Prostate gland (tissue), 2 donors: ENCODE measurements around the gene TLX2. TPM values are rescaled to one million over a fixed set of nuclear protein-coding genes. Genes with fewer than 3 reads are reported as not detected.

Experiments used
- DNase-seq: peaks from one replicate; pipeline ENCODE4 v3.0.0-alpha.2; 2019; ENCODE audit warnings: low spot score
- H3K27ac ChIP-seq, 2 donors: fragments of 200-600 bp; sonication (generic); 2 replicates each; pipeline ENCODE4 v1.5.1; 2017 to 2019
- H3K27me3 ChIP-seq: fragments of 200-600 bp; sonication (generic); replicated peaks from 2 replicates; pipeline ENCODE4 v1.5.1; 2019; ENCODE audit not compliant: insufficient read depth
- H3K36me3 ChIP-seq, 2 donors: fragments of 200-600 bp; sonication (generic); 1 replicate in 1 of 2; 2 replicates in 1 of 2; pipeline versions ENCODE4 v1.5.1 to v1.8.1; 2017 to 2019
- H3K4me1 ChIP-seq: fragments of 200-600 bp; sonication (generic); replicated peaks from 2 replicates; pipeline ENCODE4 v1.5.1; 2019
- H3K4me3 ChIP-seq, 2 donors: fragments of 200-600 bp; sonication (generic); 2 replicates each; pipeline ENCODE4 v1.5.1; 2017 to 2019
- H3K9me3 ChIP-seq: fragments of 200-600 bp; sonication (generic); 2 replicates; pipeline ENCODE4 v1.5.1; 2017
- POLR2A ChIP-seq: fragments of 450-650 bp; IDR thresholded peaks from one replicate; pipeline ENCODE4 v1.6.1; 2016; ENCODE audit warnings: antibody characterized with exemption, mild to moderate bottlenecking
- POLR2AphosphoS5 ChIP-seq: sonication (generic); formaldehyde crosslinking; IDR thresholded peaks from one replicate; pipeline ENCODE4 v1.6.1; 2017; ENCODE audit warnings: antibody characterized with exemption
- WGBS: methylation state at CpG from one replicate; pipeline ENCODE4 v1.1.5; 2018; 5-methylcytosine and 5-hydroxymethylcytosine counted together
- intact Hi-C: fragments of 100-400 bp; cut with DNase I; formaldehyde crosslinking; loops from one replicate; pipeline ENCODE4 v1.14.2; 2022
- total RNA-seq, 2 donors: library from RNA; depleted of rRNA; stranded (reverse); fragments of >200 nt; gene quantifications; one replicate each; pipeline ENCODE4 v1.1.0, GENCODE V29; 2016
- TF ChIP-seq, protein P1 (sequence below), 4 experiments: fragments of 200-600 bp in 2 of 4; fragments of 450-650 bp in 2 of 4; sonication (generic) in 2 of 4; IDR thresholded peaks; 1 replicate in 3 of 4; 2 replicates in 1 of 4; pipeline ENCODE4 v1.5.1; 2016 to 2019; ENCODE audit warnings: antibody characterized with exemption in 4 of 4, mild to moderate bottlenecking in 2 of 4, moderate library complexity in 2 of 4

TLX2 gene
- total RNA-seq, 2 donors from 2014 or later = 0.97 TPM; not detected in 1

DNA sequence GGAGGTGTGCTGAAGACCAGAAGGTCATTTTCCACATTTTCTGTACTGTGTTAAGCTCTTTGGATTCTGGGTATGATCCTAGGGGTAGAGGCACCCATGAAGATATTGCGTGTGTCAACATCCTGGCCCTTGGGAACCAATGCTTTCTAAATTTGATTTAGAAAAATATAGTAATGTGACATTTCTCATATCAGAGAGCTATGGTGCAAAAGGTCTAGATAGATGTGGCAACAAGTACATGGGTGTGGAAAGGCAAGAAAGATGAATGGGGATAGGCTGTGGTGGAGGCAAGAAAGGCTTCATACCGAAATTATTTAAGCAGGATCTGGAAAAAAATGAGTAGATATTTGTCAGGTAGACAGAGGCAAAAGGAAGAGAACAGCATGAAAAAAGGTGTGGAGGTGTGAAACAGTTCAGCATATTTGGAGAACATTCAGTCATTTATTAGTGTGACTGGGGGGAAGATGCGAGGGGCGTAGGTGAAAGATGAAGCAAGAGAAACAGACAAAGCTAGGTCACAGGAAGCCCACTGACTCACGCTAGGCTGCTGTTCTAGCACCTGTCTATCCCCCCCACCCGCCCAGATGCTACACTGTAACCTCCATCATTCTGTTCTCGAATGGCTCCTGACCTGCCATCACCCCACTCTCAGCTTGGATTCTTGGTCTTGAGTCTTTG is 52.0 kb downstream of the TLX2 start:
- Histone ChIP-seq H3K27ac (no peak overlapping the region), H3K9me3 (no peaks in the 10 kb centered on the region), H3K27me3 (no peaks in the 10 kb centered on the region), H3K4me3 (no peak overlapping the region), H3K36me3 (no peaks in the 10 kb centered on the region), H3K4me1 (no peaks in the 10 kb centered on the region)
- no peak for DNase-seq
- WGBS = 73% methylated on average over 7 of the region's 7 CpGs
- no peak for TF ChIP-seq POLR2AphosphoS5
- TF ChIP-seq, protein P1, sequence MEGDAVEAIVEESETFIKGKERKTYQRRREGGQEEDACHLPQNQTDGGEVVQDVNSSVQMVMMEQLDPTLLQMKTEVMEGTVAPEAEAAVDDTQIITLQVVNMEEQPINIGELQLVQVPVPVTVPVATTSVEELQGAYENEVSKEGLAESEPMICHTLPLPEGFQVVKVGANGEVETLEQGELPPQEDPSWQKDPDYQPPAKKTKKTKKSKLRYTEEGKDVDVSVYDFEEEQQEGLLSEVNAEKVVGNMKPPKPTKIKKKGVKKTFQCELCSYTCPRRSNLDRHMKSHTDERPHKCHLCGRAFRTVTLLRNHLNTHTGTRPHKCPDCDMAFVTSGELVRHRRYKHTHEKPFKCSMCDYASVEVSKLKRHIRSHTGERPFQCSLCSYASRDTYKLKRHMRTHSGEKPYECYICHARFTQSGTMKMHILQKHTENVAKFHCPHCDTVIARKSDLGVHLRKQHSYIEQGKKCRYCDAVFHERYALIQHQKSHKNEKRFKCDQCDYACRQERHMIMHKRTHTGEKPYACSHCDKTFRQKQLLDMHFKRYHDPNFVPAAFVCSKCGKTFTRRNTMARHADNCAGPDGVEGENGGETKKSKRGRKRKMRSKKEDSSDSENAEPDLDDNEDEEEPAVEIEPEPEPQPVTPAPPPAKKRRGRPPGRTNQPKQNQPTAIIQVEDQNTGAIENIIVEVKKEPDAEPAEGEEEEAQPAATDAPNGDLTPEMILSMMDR (IDR thresholded peaks at IDR 0.05) = no peak
- no peak for TF ChIP-seq POLR2A
- intact Hi-C loops = no loop called here

GRCh38 chr2:74566754-74567085 is 52.5 kb downstream of the TLX2 start:
- H3K4me1 ChIP-seq = no peaks in the 10 kb centered on the region
- H3K4me3 ChIP-seq = no peak overlapping the region
- no peaks in the 10 kb centered on the region for H3K36me3 ChIP-seq
- no peaks in the 10 kb centered on the region for H3K9me3 ChIP-seq
- no peak overlapping the region for H3K27ac ChIP-seq
- DNase-seq = no peak
- TF ChIP-seq POLR2AphosphoS5 (no peak), POLR2A (no peak)
- TF ChIP-seq, protein P1 (IDR thresholded peaks at IDR 0.05) = no peak
- H3K27me3 ChIP-seq = no peaks in the 10 kb centered on the region
- intact Hi-C loops = no loop called here

Other genes starting within 250 kb of the TLX2 start
- gene SLC4A5, start 171.0 kb upstream of the TLX2 start, total RNA-seq = 10 to 100 TPM in 1 of 2 donors, 1 to 10 TPM in 1; 6.2 to 65.9 TPM
- 100 to 1,000 TPM in 1 of 2 donors, 10 to 100 TPM in 1; 93.9 to 294 TPM for gene DCTN1, start 134.1 kb upstream of the TLX2 start, total RNA-seq
- gene C2orf81, start 92.8 kb upstream of the TLX2 start, total RNA-seq = 1 to 10 TPM; 6.1 to 6.8 TPM
- 10 to 100 TPM; 11.4 to 19.4 TPM for gene WDR54, start 92.7 kb upstream of the TLX2 start, total RNA-seq
- 10 to 100 TPM; 24.5 to 26.0 TPM for gene RTKN, start 72.5 kb upstream of the TLX2 start, total RNA-seq
- gene INO80B, start 59.4 kb upstream of the TLX2 start, total RNA-seq = 10 to 100 TPM; 28.3 to 46.7 TPM
- gene WBP1, start 56.0 kb upstream of the TLX2 start, total RNA-seq = 100 to 1,000 TPM in 1 of 2 donors, 10 to 100 TPM in 1; 73.3 to 158 TPM
- 10 to 100 TPM; 57.1 to 68.3 TPM for gene MOGS, start 49.1 kb upstream of the TLX2 start, total RNA-seq
- gene MRPL53, start 41.8 kb upstream of the TLX2 start, total RNA-seq = 10 to 100 TPM; 28.2 to 63.3 TPM
- 10 to 100 TPM; 28.0 to 28.3 TPM for gene CCDC142, start 31.5 kb upstream of the TLX2 start, total RNA-seq
- gene TTC31, start 31.4 kb upstream of the TLX2 start, total RNA-seq = 10 to 100 TPM; 24.0 to 27.6 TPM
- gene LBX2, start 14.8 kb upstream of the TLX2 start, total RNA-seq = 1 to 10 TPM in 1 of 2 donors, not detected in 1; 1.2 TPM
- 10 to 100 TPM; 13.6 to 14.7 TPM for gene PCGF1, start 6.8 kb upstream of the TLX2 start, total RNA-seq
- gene DQX1, start 11.8 kb downstream of the TLX2 start, total RNA-seq = not detected
- 100 to 1,000 TPM; 101 to 124 TPM for gene AUP1, start 15.3 kb downstream of the TLX2 start, total RNA-seq
- 10 to 100 TPM; 19.1 to 37.9 TPM for gene HTRA2, start 15.5 kb downstream of the TLX2 start, total RNA-seq
- 10 to 100 TPM in 1 of 2 donors, 1 to 10 TPM in 1; 1.3 to 10.7 TPM for gene LOXL3, start 39.5 kb downstream of the TLX2 start, total RNA-seq
- gene DOK1, start 40.3 kb downstream of the TLX2 start, total RNA-seq = 10 to 100 TPM in 1 of 2 donors, 1 to 10 TPM in 1; 4.5 to 18.9 TPM
- 10 to 100 TPM in 1 of 2 donors, under 1 TPM in 1; 0.18 to 10.9 TPM for gene M1AP, start 133.9 kb downstream of the TLX2 start, total RNA-seq
- 10 to 100 TPM; 12.3 to 16.5 TPM for gene SEMA4F, start 139.8 kb downstream of the TLX2 start, total RNA-seq